T-helper 2 cell treated with Interferon-gamma antibody and Interleukin-4, amounts not matched to agents 5 μg/mL and 100 μg/mL, for 36 hours (primary cell): ENCODE results near the gene IGSF9B.

Experiments used
- DNase-seq: peaks from one replicate; pipeline ENCODE4 v3.0.0; 2021; ENCODE audit warnings: low spot score
- H3K27ac Mint-ChIP-seq: one replicate; pipeline ENCODE4 v1.8.0; 2021; ENCODE audit warnings: mild to moderate bottlenecking, mixed read lengths
- H3K27me3 Mint-ChIP-seq: one replicate; pipeline ENCODE4 v1.8.0; 2021; ENCODE audit warnings: low read depth, mixed read lengths
- H3K36me3 Mint-ChIP-seq: one replicate; pipeline ENCODE4 v1.8.0; 2021; ENCODE audit warnings: low read depth, mixed read lengths
- H3K4me1 Mint-ChIP-seq: one replicate; pipeline ENCODE4 v1.8.0; 2021; ENCODE audit warnings: low read depth, mixed read lengths
- H3K4me3 Mint-ChIP-seq: one replicate; pipeline ENCODE4 v1.8.0; 2022; ENCODE audit warnings: mild to moderate bottlenecking, moderate library complexity, mixed read lengths
- H3K9me3 Mint-ChIP-seq: one replicate; pipeline ENCODE4 v1.8.0; 2021; ENCODE audit warnings: mixed read lengths

IGSF9B gene

GRCh38 chr11:133896028-133896427 lies 60.7 kb downstream of the IGSF9B start:
- H3K4me3 Mint-ChIP-seq, result no peak overlapping the region
- no peak overlapping the region for H3K27ac Mint-ChIP-seq
- peaks cover 13% of the 10 kb centered on the region for H3K36me3 Mint-ChIP-seq
- no peaks in the 10 kb centered on the region for H3K4me1 Mint-ChIP-seq
- no peaks in the 10 kb centered on the region for H3K9me3 Mint-ChIP-seq
- no peak for DNase-seq
- H3K27me3 Mint-ChIP-seq, result peaks cover 5% of the 10 kb centered on the region

DNA sequence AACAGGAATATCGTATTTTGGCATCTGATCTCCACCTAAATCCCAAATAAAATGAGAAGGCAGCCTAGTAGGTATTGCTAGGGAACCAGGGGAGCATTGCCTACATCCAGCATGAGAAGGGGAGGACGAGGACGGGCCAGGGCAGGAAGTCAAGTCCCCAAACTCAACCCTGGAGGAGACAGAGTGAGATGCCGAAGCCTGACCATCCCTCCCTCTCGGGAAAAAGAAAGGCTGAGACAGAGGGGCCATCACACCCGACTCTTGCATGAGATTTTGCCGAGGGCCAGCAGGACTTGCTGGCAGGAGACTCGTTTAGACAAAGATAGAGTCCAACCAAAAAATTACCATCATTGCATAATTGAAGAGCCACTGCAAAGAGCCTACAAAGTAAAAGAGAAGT lies 61.2 kb downstream of the IGSF9B start:
- H3K36me3 Mint-ChIP-seq, result peaks cover 13% of the 10 kb centered on the region
- no peak for DNase-seq
- H3K4me1 Mint-ChIP-seq, result no peaks in the 10 kb centered on the region
- H3K27me3 Mint-ChIP-seq, result peaks cover 5% of the 10 kb centered on the region
- no peak overlapping the region for H3K4me3 Mint-ChIP-seq
- no peak overlapping the region for H3K27ac Mint-ChIP-seq
- H3K9me3 Mint-ChIP-seq, result no peaks in the 10 kb centered on the region

DNA sequence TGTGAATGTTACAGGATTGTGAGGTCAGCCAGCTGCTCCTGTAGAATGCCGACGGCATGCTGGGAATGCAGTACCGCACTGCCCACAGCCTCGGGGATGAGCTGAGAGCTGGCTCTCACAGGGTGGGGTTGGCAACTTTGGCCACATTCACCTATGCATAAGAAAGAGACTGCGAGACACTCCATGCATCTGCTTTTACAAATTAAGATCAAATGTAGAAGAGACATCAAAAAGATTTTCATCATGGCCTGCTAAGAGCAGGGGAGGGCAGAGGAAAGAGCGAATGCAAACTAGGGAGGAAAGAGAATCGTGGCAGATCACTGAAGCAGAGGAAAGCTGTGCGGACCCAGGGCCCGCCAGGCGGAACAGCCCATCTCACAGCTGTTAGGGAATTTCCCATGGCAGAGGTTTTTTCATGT lies 61.7 kb downstream of the IGSF9B start:
- H3K4me1 Mint-ChIP-seq, result no peaks in the 10 kb centered on the region
- H3K27me3 Mint-ChIP-seq, result peaks cover 5% of the 10 kb centered on the region
- H3K27ac Mint-ChIP-seq, result no peak overlapping the region
- H3K36me3 Mint-ChIP-seq, result peaks cover 13% of the 10 kb centered on the region
- H3K4me3 Mint-ChIP-seq, result no peak overlapping the region
- DNase-seq, result no peak
- no peaks in the 10 kb centered on the region for H3K9me3 Mint-ChIP-seq

GRCh38 chr11:133893381-133893780 lies 63.4 kb downstream of the IGSF9B start:
- no peak for DNase-seq
- peaks cover 5% of the 10 kb centered on the region for H3K27me3 Mint-ChIP-seq

DNA sequence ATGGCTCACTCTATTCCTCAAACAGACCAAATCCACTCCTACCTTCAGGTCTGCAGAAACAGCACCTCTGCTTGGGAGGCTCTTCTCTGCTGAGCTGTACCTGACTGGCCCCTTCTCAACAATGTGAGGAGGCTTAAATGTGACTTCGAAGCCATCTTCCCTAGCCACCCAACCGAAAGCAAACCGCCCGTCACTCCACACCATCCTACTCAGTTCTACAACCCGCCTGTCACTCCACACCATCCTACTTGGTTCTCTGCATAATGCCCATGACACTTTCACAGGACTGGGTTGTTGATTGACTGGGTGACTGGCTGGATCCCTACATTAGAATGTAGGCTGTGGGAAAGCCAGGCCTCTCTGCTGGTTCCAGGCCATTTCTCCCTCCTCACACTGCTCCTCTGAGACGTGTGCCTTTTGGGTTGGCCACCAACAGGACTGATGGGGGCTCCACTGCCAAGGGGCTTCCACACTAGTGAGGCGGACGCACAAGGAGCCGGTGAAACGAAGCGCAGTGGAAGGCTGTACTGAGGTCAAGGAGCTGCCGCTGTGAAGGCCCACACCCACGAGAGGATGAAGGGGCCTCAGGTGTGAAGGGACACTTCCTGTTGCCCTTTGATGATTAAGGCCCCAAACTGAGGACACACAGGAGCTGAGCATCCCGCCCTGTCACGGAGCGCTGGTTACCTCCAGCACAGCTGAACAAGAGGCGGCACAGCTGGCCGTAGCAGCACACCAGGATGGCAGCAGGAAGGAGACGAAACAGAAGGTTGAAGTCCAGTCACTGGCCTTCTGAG lies 64.0 kb downstream of the IGSF9B start:
- Mint-ChIP-seq H3K36me3 (peaks cover 6% of the 10 kb centered on the region), H3K9me3 (no peaks in the 10 kb centered on the region), H3K27ac (no peak overlapping the region)

More at GRCh38 chr11:133893381-133893780, 63.4 kb downstream of the IGSF9B start:
- no peak overlapping the region for H3K4me3 Mint-ChIP-seq
- H3K27ac Mint-ChIP-seq, result no peak overlapping the region
- H3K9me3 Mint-ChIP-seq, result no peaks in the 10 kb centered on the region
- H3K36me3 Mint-ChIP-seq, result peaks cover 8% of the 10 kb centered on the region
- no peaks in the 10 kb centered on the region for H3K4me1 Mint-ChIP-seq

GRCh38 chr11:133892126-133892525 lies 64.6 kb downstream of the IGSF9B start:
- peaks cover 3% of the 10 kb centered on the region for H3K36me3 Mint-ChIP-seq

More for the DNA sequence above, 64.0 kb downstream of the IGSF9B start:
- Mint-ChIP-seq H3K4me3 (no peak overlapping the region), H3K27me3 (peaks cover 5% of the 10 kb centered on the region), H3K4me1 (no peaks in the 10 kb centered on the region)
- DNase-seq, result no peak

DNA sequence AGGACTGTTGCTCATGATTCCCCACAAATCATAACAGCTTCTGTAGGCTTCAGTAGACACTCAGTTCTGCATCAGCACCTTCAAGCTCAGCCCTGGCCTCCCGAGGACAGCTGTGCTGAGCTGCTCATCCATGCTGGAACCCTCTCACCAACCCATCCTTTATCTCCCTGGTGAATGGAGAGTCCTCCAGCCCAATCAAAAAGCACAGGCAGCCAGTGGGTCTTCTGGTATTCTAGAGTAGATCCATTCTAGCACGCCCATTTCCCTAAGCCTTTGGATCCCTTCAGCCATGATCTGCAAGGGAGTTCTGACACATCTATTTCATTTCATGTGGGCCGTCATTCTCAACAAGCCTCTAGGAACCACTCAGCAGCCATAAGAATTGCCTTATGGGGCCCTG lies 66.9 kb downstream of the IGSF9B start:
- no peaks in the 10 kb centered on the region for H3K4me1 Mint-ChIP-seq
- H3K27me3 Mint-ChIP-seq, result peaks cover 5% of the 10 kb centered on the region
- H3K4me3 Mint-ChIP-seq, result no peak overlapping the region
- no peak overlapping the region for H3K27ac Mint-ChIP-seq
- H3K36me3 Mint-ChIP-seq, result no peaks in the 10 kb centered on the region
- no peak for DNase-seq
- H3K9me3 Mint-ChIP-seq, result no peaks in the 10 kb centered on the region

More at GRCh38 chr11:133892126-133892525, 64.6 kb downstream of the IGSF9B start:
- H3K27me3 Mint-ChIP-seq, result peaks cover 5% of the 10 kb centered on the region
- H3K4me3 Mint-ChIP-seq, result no peak overlapping the region
- no peaks in the 10 kb centered on the region for H3K9me3 Mint-ChIP-seq
- no peaks in the 10 kb centered on the region for H3K4me1 Mint-ChIP-seq
- DNase-seq, result no peak
- H3K27ac Mint-ChIP-seq, result no peak overlapping the region

DNA sequence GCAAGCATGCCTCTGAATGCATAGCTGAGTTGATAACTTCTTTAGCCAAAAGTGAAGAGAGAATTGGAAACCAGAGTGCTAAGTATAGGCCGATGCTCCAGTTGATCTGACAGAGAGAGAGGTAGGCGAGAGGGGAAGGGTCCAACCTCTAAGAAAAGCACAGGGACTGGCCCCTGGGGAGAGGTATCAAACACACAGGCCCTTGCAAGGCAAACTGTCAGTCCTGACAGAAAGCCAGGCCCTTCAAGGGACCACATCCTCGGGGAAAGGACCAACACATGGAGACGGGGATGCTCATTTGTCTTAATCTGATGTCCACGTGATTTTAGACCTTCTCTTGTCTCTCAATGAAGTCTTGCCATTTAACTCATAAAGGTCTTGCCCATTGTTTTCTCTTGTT lies 67.6 kb downstream of the IGSF9B start:
- Mint-ChIP-seq H3K27ac (no peak overlapping the region), H3K4me3 (no peak overlapping the region), H3K36me3 (no peaks in the 10 kb centered on the region), H3K9me3 (no peaks in the 10 kb centered on the region), H3K4me1 (no peaks in the 10 kb centered on the region), H3K27me3 (peaks cover 9% of the 10 kb centered on the region)
- DNase-seq, result no peak

DNA sequence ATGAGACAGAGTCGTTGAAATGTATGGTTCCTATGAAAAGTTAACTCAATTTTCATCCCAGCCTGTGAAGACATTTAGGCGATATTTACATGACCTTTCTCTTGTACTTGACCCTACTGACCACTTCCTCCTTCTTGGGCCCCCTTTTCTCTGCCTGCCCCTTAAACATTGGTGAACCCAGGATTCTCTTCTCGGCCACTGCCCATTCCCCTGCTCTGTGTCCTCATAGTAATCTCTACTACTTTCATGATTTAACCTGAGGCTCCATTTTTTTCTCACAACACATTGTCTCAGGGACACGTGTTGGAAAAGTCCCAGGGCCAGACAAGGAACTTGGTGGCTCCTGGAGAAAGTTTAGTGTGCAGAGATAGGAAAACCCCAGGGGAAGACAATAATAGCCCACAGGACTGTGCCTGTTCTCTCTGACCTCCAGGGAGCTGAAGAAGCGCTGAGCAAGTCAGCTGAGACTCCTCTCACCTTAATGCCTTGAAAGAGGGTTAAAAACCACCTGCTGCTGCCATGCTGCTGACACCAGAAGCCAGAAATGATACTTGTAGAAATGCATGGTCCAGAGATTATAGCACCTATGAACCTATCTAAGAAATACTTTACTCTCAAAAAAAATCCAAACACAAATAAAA lies 69.0 kb downstream of the IGSF9B start:
- Mint-ChIP-seq H3K36me3 (no peaks in the 10 kb centered on the region), H3K9me3 (no peaks in the 10 kb centered on the region), H3K27ac (no peak overlapping the region), H3K27me3 (peaks cover 14% of the 10 kb centered on the region), H3K4me3 (no peak overlapping the region), H3K4me1 (no peaks in the 10 kb centered on the region)
- no peak for DNase-seq

DNA sequence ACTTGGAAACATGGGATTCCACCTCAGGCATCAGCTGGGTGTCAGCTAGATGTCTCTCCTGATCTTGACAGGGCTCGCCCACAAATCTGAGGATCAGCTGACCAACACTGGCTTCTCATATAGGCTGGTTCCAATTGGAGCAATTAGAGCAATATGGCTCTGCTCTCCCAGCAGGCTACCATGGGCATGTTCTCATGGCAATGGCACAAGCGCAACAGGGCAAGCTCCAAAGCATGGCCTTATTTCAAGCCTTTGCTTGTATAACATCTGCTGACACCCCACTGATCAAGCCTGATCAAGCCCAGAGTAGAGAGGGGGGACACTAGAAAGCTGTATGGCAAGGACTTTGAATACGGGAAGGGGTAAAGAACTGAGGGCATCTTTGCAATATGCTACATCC lies 70.7 kb downstream of the IGSF9B start:
- H3K4me3 Mint-ChIP-seq, result no peak overlapping the region
- no peak for DNase-seq
- H3K4me1 Mint-ChIP-seq, result no peaks in the 10 kb centered on the region
- no peak overlapping the region for H3K27ac Mint-ChIP-seq
- H3K36me3 Mint-ChIP-seq, result no peaks in the 10 kb centered on the region
- peaks cover 13% of the 10 kb centered on the region for H3K27me3 Mint-ChIP-seq
- no peaks in the 10 kb centered on the region for H3K9me3 Mint-ChIP-seq

- Mint-ChIP-seq H3K36me3 (no peaks in the 10 kb centered on the region), H3K4me3 (no peak overlapping the region), H3K27me3 (peaks cover 15% of the 10 kb centered on the region), H3K9me3 (no peaks in the 10 kb centered on the region), H3K4me1 (no peaks in the 10 kb centered on the region), H3K27ac (no peak overlapping the region)
- DNase-seq, result no peak
These were observed 84.6 kb downstream of the IGSF9B start for GRCh38 chr11:133872160-133872559.

GRCh38 chr11:133867456-133867855 lies 89.3 kb downstream of the IGSF9B start:
- Mint-ChIP-seq H3K27me3 (peaks cover 10% of the 10 kb centered on the region), H3K4me3 (no peak overlapping the region), H3K9me3 (no peaks in the 10 kb centered on the region), H3K36me3 (no peaks in the 10 kb centered on the region), H3K27ac (no peak overlapping the region), H3K4me1 (no peaks in the 10 kb centered on the region)
- no peak for DNase-seq

DNA sequence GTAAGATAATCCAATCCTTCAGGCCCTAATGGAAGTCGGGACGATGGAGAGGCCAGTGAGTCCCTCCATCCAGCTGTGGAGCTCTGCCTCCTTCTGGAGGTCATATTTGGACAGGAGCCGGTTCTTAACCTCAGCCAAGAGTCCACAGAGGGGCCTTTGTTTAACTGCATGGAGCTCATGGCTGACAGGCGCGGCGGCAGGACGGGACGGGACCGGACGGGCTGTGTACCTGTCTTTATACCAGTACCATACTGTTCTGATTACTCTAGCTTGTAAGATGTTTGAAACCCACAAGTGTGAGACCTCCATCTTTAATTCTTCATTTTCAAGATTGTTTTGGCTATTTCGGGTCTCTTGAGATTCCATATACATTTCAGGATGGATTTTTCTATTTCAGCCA lies 91.3 kb downstream of the IGSF9B start:
- DNase-seq, result no peak
- Mint-ChIP-seq H3K9me3 (no peaks in the 10 kb centered on the region), H3K27me3 (peaks cover 10% of the 10 kb centered on the region), H3K4me1 (no peaks in the 10 kb centered on the region), H3K4me3 (no peak overlapping the region), H3K36me3 (no peaks in the 10 kb centered on the region), H3K27ac (no peak overlapping the region)

DNA sequence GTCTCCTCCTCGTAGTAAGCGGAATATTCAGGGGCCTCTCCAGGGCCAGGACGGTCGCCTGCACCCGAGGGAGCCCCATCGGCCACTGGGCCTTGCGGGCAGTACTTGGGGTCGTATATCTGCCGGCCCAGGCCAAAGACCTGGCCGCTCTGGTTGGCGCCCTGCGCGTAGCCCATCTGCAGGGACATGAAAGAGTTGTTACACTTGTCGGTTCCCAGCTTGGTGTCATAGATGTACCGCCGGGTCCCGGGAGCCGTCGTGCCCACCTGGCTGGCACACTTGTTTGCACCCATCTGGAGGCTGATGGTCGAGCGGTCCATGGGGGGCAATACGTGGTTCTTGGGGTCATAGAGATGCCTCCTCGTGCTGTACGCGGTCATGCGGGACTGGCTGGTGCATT lies 92.0 kb downstream of the IGSF9B start:
- Mint-ChIP-seq H3K36me3 (no peaks in the 10 kb centered on the region), H3K27me3 (peaks cover 6% of the 10 kb centered on the region), H3K27ac (no peak overlapping the region), H3K4me3 (no peak overlapping the region), H3K9me3 (no peaks in the 10 kb centered on the region), H3K4me1 (no peaks in the 10 kb centered on the region)
- no peak for DNase-seq
